HuH-7.5 (cell line): ENCODE data around the gene OVCH1.

ENCODE experiments used
- DNase-seq: peaks from one replicate; pipeline ENCODE4 v3.0.0; 2011; ENCODE audit warnings: low spot score

OVCH1 gene, protein sequence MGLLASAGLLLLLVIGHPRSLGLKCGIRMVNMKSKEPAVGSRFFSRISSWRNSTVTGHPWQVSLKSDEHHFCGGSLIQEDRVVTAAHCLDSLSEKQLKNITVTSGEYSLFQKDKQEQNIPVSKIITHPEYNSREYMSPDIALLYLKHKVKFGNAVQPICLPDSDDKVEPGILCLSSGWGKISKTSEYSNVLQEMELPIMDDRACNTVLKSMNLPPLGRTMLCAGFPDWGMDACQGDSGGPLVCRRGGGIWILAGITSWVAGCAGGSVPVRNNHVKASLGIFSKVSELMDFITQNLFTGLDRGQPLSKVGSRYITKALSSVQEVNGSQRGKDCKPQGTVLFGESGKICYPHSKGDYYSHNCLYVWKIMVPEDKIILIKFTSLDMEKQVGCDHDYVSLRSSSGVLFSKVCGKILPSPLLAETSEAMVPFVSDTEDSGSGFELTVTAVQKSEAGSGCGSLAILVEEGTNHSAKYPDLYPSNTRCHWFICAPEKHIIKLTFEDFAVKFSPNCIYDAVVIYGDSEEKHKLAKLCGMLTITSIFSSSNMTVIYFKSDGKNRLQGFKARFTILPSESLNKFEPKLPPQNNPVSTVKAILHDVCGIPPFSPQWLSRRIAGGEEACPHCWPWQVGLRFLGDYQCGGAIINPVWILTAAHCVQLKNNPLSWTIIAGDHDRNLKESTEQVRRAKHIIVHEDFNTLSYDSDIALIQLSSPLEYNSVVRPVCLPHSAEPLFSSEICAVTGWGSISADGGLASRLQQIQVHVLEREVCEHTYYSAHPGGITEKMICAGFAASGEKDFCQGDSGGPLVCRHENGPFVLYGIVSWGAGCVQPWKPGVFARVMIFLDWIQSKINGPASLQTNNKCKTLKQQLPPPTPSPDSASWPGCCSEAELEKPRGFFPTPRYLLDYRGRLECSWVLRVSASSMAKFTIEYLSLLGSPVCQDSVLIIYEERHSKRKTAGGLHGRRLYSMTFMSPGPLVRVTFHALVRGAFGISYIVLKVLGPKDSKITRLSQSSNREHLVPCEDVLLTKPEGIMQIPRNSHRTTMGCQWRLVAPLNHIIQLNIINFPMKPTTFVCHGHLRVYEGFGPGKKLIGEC

DNA sequence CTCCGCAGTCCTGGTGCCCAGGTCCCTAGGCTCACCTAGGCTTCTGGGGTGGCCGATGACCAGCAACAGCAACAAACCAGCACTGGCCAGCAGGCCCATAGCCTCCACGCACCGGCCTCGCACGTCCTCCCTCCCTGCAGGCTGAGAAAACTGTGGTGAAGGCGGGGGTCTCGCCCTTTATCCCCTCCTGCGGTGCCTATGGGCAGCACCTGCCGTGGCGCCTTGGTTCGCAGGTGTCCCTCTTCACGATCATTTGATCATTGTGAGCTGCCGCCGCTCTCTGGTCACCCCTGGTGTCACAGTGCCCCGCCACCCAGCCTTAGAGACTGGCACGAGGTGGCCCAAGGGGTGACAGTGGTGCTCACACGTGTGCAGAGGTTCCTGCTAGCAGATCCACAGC lies at the start of gene OVCH1:
OVCH1 (minus strand) TSS at position 99 of the 400 bp plus-strand sequence; CDS start at position 99, 0 bp downstream.
- no peak for DNase-seq

GRCh38 chr12:29547151-29547632 lies 49.7 kb upstream of the OVCH1 start:
- no peak for DNase-seq

DNA sequence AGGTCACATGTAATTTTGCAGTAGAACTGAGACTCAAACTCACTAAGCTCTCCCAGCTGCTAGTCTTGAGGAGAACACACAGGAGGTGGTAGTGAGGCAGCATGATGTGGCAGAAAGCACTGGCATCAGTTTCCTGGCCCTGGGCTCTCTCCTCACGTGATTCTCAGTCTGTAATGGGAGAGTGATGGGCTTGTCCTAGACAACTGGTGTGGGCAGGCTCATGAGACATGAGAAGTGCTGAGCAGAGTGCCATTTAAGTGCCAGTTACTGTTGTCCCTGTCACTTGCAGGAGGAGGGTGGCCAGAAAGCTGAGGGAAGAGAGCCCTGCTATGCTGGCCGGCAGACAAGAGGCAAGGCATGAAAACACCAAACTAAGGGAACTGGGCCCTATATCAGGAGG lies 48.5 kb upstream of the OVCH1 start:
- no peak for DNase-seq

DNA sequence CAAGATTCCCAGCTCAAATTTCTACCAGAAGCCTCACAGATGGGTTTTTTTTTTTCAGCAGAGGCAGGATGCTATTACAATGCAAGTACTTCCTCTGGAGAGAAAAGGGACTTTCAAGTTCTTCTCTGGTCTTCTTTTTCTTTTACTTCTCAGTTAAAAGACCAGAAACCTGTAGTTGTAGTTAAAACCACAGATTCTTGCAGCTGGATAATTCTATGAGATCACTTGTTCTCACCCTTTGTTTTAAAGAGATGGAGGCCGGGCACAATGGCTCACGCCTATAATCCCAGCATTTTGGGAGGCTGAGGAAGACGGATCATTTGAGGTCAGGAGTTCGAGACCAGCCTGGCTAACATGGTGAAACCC lies 47.6 kb upstream of the OVCH1 start:
- no peak for DNase-seq

GRCh38 chr12:29544428-29545101 lies 47.1 kb upstream of the OVCH1 start:
- no peak for DNase-seq

DNA sequence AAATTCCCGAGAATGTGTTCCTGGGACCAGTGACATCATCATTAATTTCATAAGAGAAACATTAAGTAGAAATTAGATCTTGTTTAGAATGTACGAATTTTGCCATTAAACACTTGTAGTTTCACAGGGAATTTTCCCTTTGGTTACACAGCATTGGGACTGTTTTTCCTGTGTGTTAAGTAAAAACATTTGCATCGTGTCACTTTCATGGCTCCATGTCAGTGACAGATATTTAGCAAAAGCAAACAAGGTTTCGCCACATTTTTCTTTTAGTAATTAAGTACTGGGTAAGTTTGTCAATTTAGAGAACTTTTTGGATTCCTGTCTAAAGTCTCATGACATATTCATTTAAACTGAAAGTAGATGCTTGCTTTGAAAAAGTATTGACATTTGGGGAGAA lies 45.5 kb upstream of the OVCH1 start:
- DNase-seq, result no peak

- DNase-seq, result no peak
These were observed 39.8 kb upstream of the OVCH1 start for GRCh38 chr12:29537298-29537697.

DNA sequence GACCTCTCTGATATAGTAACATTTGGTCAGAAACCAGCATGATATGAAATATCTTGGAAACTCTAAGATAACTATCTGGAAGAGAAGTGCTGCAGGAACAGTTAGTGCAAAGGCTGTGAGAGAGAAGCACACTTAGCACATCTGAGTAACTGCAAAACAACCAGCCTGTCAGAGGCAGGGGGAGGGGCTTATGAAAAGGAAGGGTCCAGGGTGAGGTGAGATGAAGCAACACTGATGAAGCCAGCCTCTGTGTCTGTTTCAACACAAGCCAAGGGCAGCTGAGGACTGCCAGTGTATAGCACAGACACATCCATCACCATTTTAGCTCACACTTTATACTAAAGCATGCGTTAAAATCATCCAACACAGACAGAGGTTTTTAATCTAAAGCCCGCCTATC lies 37.4 kb upstream of the OVCH1 start:
- DNase-seq, result no peak

DNA sequence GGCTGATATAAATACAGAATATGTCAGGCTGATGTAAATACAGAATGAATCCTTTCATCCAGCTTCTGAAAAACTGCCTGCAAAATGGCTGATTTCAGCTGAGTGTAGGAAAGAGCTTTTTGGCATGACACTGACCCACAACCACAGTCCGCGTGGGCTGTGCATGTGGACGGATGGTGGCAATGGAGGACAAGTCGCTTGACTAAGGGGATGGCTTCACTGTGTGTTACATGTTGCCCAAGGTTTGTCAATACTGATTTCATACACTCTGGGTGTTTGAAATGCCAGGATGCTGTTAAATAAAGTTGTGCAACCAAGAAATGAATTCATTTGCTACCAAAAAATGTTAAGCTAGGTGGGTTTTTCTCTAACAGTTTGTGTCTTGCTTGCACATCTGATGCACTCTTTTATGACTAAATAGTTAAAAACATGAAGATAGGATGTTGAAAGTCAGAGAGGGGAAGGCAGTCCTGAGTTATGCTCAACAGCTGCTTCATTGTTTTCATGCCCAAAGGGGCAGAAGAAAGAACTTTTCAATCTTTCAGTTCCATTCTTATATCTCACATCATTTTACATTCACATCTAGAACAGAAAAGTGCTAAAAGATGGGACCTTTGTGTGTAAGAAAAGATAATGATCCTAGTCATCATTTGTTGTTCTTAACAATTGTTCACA lies 36.5 kb upstream of the OVCH1 start:
- no peak for DNase-seq

DNA sequence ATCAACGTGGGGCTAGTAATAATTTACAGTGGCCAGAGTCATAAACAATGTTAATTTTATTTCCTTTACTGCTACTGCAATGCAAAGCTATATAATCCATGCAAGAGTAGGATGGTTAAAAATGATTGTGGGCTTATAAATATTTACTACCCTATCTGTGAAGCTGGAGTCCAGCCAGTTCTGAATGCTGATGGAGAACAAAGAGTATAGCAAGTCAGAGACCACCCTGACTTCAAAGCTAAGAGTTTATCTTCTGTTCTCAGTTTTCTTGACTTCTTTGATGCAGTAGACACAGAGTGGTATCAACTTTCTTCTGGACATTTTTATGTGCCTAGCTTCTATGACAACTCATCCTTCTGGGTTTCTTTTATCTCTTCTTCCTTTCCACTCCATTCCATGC lies 34.0 kb upstream of the OVCH1 start:
- DNase-seq, result no peak

DNA sequence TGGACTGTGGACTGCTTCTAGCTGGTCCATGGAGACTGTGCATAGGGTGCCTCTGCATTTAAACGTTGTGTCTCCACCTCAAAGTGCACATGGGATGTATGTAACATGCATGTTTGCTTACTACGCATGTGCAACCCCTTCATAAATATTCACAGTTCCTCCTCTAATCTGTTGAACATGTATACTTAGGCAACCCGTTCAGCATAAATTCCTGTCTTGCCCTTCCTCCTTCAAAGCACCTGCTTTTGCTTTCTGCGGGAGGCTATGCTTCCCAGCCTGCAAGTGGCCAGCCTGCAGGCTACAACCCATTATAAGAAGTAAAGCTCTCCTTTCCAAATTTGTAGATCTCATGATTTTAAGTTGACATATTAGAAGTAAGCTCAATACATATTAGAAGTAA lies 33.0 kb upstream of the OVCH1 start:
- no peak for DNase-seq

DNA sequence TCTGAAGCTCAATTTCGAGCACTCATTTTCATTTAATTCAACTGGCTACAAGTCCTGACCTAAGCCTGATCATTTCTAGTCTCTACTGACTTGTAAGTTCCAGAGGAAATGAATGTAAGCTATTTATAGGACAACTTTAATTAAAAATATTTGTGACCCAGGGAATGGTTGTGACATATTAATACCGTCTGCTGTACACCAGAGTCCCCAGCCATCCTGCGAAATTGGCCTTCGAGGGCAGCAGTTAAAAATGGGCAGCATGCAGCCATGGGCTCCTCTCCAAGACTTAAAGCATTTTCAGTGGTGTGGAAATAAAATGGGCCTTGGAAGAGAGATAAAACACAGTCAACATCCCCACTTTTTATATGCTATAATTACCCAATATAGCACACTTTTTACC lies 30.7 kb upstream of the OVCH1 start:
- DNase-seq, result no peak

- DNase-seq, result no peak
These were observed 24.5 kb upstream of the OVCH1 start for GRCh38 chr12:29521951-29522350.

- peak; percentile 4 for DNase-seq
These were observed 22.2 kb upstream of the OVCH1 start for GRCh38 chr12:29519585-29520182.

DNA sequence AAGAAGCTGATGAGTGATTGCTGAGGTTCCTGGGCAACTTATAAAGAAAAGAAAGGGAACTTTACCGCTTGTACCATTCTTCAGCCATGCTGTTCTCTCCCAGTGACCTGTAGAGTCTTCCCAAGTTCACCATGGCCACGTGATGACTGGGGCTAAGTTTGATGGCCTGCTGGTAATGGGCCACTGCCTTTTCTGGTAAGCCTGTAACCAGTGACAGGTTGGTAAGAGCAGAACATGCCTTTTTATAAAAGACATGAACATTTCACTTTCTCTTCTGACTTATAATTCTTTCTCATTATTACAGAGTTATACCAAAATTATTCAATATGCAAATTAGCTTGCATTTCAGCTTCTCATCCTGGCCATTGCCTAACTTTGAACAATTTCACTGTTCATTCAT lies 20.9 kb upstream of the OVCH1 start:
- DNase-seq, result no peak

- DNase-seq, result no peak
These were observed 19.8 kb upstream of the OVCH1 start for GRCh38 chr12:29517264-29517663.

DNA sequence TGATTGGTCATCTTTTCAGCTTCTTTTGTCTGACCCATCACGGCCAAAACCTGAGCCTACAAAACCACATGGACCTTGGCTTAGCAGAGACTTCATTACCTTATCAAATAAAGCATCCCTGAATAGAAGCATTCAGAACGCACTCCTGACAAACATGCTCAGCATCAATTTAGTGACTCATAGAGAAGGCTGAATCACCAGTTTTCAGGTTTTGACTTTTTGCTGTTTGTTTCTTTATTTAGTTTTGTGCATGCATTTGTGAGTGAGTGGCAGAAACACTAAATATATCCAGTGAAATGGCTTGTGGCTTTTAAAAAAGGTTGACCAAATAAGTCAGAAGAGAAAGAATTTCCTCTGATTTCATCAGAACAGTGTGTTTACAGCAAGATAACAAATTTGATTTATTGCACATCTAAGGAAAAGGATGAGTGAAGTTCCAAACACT lies 19.0 kb upstream of the OVCH1 start:
- DNase-seq, result no peak

DNA sequence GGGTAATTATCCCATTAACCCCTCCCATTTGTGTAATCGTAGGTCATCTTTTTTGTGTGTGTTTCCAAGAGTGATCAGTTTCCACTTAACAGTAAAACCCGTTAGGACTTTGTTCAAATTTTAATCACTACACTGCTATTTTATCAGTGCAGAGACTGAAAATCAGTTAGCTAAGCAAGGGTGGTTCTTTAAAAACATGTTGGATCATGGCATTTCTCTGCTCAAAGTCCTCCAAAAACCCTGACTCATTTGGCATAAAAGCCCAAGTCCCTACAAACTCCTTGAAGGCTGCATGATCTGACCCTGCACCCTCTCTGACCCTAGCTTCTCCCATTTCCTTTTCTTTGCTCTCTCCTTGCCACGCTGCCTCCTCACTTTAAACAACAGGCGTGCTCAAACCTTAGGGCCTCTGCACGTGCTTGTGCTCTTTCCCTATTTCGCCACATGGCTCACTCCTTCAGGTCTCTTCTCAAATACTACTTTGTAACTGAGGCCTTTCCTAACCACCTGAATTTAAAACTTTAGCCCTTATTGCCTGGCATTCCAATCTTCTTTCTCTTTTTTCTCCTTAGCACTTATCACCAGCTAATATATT lies 13.2 kb upstream of the OVCH1 start:
- no peak for DNase-seq

DNA sequence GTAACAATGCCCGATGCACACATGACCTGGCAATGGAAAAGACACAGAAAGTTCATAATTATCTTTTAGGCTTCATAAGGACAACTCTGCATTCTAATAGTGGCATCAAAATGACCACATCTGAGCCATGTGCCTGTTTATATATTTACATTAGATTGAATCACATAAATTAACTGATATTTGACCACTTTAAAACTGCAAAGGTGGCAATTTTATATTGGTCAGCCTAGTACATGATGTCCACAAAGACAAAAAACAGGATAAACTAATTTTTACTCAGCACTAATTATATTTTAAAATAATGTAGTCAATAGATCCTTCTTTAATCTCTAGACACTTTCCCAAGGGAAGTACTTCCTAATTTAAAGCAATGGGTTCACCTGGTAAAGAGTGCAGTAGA lies 12.0 kb upstream of the OVCH1 start:
- DNase-seq, result no peak

- no peak for DNase-seq
These were observed 11.5 kb upstream of the OVCH1 start for GRCh38 chr12:29508949-29509348.

DNA sequence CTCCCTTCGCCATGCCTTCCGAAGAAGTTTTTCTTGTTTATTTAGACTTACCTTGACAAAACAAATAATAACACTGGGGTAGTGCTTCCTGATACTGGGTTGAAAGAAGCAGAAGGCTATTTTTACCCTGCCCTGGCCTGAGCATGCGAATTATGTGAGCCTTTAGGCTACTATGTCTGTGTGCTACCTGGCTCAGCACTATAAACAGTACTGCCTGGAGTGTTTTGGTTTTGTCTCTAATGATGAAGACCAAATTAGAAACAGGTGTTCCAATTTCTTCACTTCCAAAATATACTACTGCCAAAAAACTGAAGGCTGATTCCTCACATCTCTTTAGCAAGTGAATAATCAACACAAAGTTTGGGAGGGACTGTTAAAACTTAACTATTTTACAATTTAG lies 7.6 kb upstream of the OVCH1 start:
- DNase-seq, result no peak
